Measurements from ENCODE around the gene THAP7.

The THAP7 gene

DNA sequence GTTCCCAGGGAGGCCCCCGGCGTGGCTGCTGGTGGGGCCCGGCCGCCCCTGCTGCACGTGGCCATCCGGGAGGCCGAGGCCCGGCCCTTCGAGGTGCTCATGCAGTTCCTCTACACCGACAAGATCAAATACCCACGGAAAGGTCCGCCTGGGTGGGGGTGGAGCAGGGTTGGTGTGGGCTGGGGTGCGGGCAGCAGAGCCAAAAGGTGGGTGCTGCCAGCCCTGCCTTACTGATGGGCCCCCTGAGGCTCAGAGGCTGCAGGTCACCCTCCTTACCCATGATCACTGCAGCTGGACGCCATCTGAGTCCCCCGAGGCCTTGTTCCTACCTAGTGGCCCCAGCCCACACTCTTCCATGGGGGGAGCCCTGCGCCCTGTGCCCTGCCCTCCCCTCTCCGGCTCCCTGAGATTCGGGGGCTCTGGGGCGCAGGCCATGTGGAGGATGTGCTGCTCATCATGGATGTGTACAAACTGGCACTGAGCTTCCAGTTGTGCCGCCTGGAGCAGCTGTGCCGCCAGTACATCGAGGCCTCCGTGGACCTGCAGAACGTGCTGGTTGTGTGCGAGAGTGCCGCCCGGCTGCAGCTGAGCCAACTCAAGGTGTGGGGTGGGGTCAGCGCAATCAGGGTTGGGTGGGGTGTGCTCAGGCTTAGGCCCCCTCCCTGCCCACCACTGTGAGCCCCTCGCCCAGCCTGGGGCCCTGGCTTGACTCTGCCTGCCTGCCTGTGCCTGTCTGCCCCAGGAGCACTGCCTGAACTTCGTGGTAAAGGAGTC is 7.6 kb downstream of the THAP7 start:
- no peak overlapping the region for H3K4me3 ChIP-seq (ENCODE audit: low read depth, low read length)
- no peak overlapping the region for H3K27ac ChIP-seq
- H3K27me3 ChIP-seq (ENCODE audit: insufficient read depth, low read depth, severe bottlenecking): no peaks in the 10 kb centered on the region
- TF ChIP-seq, protein P1, sequence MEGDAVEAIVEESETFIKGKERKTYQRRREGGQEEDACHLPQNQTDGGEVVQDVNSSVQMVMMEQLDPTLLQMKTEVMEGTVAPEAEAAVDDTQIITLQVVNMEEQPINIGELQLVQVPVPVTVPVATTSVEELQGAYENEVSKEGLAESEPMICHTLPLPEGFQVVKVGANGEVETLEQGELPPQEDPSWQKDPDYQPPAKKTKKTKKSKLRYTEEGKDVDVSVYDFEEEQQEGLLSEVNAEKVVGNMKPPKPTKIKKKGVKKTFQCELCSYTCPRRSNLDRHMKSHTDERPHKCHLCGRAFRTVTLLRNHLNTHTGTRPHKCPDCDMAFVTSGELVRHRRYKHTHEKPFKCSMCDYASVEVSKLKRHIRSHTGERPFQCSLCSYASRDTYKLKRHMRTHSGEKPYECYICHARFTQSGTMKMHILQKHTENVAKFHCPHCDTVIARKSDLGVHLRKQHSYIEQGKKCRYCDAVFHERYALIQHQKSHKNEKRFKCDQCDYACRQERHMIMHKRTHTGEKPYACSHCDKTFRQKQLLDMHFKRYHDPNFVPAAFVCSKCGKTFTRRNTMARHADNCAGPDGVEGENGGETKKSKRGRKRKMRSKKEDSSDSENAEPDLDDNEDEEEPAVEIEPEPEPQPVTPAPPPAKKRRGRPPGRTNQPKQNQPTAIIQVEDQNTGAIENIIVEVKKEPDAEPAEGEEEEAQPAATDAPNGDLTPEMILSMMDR (IDR thresholded peaks at IDR 0.05; ENCODE audit: low read depth, low read length): no peak
- H3K9me3 ChIP-seq (ENCODE audit: severe bottlenecking): no peaks in the 10 kb centered on the region
- DNase-seq: no peak
- H3K36me3 ChIP-seq: peaks cover 53% of the 10 kb centered on the region

DNA sequence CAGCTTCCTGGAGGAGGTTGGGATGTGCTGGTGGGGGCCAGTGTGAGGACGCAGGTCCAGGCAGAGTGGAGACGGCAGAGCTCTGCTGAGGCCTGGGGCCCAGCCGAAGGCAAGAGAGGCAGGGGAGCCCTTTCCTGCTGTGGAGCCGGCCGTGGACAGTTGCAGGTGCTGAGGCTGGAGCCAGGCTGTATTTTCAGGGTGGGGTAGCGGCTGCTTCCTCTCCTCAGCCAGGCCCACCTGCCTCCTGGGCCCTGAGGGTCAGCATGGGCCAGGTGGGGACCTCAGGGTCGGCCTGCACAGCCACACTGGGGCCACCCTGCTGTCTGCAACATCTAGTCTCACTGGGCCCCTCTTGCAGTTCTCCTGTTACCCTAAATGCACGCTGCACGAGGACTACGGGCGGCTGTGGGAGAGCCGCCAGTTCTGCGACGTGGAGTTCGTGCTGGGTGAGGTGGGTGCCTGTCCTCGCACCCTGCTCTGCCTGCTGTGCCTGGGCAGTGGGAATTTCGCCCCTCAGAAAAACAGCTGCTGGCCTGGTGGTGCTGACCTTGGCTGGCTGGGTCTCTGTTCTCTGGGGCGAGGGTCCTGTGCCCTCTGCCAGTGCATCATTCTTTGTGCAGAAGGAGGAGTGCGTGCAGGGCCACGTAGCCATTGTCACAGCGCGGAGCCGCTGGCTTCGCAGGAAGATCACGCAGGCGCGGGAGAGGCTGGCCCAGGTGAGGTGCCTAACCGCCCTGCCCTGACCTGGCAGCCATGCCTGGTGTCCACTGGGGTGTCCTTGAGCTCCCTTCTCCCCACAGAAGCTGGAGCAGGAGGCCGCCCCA is 8.4 kb downstream of the THAP7 start:
- H3K4me3 ChIP-seq (ENCODE audit: low read depth, low read length): no peak overlapping the region
- H3K27ac ChIP-seq: no peak overlapping the region
- peaks cover 45% of the 10 kb centered on the region for H3K36me3 ChIP-seq

DNA sequence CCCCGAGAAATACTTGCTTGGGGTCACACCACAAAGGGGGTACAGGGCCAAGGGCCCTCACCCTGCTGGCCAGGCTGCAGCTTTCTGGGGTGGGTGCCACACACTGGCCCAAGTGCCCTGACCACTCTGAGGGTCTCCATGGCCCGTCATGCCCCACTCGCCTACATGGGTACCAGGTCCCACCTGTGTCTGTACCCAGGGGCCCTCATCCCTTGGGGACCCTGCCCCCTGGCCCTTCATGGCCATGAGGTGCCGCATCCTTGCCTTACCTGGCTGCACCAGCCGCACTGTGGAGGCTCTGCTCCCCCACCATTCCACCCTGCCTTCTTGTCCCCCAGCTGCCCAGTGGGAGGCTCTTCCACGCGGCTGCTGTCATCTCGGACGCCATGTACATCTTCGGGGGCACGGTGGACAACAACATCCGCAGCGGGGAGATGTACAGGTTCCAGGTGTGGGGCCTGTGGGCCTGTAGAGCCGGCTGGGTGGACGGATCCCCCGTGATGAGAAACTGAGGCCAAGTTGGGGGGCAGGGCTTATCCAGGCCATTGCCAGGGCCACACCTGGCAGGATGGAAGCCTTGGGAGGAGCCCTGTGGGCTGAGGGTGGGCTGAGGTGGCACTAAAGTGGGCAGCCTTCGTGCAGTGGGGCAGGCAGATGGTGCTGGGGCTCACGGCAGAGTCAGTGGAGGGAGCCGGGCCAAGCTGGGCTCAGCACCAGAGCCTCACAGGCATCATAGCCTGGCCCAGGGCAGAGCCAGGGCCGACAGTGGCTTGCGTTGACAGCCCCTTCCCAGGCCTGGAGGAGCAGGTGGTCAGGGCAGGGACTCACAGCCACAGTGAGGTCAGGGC is 9.2 kb downstream of the THAP7 start:
- no peak for DNase-seq
- Histone ChIP-seq H3K27me3 (ENCODE audit: insufficient read depth, low read depth, severe bottlenecking) (no peaks in the 10 kb centered on the region), H3K9me3 (ENCODE audit: severe bottlenecking) (no peaks in the 10 kb centered on the region), H3K27ac (no peak overlapping the region), H3K4me3 (ENCODE audit: low read depth, low read length) (no peak overlapping the region), H3K36me3 (peaks cover 36% of the 10 kb centered on the region)
- TF ChIP-seq, protein P1 (IDR thresholded peaks at IDR 0.05; ENCODE audit: low read depth, low read length): no peak

More for the DNA sequence above, 8.4 kb downstream of the THAP7 start:
- DNase-seq: no peak
- Histone ChIP-seq H3K27me3 (ENCODE audit: insufficient read depth, low read depth, severe bottlenecking) (no peaks in the 10 kb centered on the region), H3K9me3 (ENCODE audit: severe bottlenecking) (no peaks in the 10 kb centered on the region)
- TF ChIP-seq, protein P1 (IDR thresholded peaks at IDR 0.05; ENCODE audit: low read depth, low read length): no peak

DNA sequence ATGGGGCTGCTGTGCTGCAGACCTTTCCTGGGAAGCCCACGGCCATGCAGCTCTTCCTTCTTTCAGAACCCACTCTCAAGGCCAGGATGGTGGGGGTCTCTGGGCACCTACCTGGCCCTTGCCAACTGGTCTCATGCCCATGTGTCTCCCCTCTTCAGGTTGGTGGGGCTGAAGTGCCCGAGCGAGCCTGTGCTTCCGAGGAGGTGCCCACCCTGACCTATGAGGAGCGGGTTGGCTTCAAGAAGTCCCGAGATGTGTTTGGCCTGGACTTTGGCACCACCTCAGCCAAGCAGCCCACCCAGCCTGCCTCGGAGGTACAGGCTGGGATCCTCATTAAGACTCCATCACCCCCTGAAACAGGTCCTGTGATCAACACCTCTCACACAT is 9.9 kb downstream of the THAP7 start:
- TF ChIP-seq, protein P1 (IDR thresholded peaks at IDR 0.05; ENCODE audit: low read depth, low read length): no peak
- Histone ChIP-seq H3K9me3 (ENCODE audit: severe bottlenecking) (no peaks in the 10 kb centered on the region), H3K27ac (no peak overlapping the region), H3K27me3 (ENCODE audit: insufficient read depth, low read depth, severe bottlenecking) (no peaks in the 10 kb centered on the region), H3K36me3 (peaks cover 30% of the 10 kb centered on the region), H3K4me3 (ENCODE audit: low read depth, low read length) (no peak overlapping the region)
- DNase-seq: no peak

DNA sequence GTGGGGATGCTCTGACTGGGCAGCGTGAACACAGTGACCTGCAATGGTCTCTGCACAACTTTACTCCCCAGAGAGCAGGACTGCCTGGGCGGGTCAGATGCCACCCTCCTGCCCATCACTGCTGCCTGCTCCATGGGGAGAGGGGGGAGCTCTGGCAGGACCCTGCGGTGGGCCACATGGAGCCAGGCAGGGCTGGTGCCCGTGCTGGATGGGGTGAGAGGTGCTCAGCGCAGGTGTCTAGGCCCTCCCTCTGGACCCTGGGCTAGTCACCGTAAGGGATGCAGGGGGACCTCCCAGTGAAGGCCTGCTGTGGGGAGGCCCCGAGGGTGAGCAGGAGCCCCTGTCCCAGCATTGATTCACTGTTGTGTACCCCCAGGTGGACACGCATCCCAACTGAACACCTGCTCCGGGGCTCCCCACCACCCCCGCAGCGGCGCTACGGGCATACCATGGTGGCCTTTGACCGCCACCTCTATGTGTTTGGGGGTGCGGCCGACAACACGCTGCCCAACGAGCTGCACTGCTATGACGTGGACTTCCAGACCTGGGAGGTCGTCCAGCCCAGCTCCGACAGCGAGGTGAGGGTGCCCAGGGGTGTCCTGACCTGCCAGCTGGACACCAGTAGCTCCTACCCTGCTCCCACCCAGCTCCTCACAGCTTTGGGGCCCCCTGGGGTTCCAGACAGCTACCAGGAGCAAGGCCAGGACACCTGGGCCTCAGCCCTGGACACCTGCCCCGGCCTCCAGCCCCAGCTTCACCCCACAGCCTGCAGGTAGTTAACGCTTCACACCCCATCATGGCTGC is 10.5 kb downstream of the THAP7 start:
- Histone ChIP-seq H3K4me3 (ENCODE audit: low read depth, low read length) (no peak overlapping the region), H3K27me3 (ENCODE audit: insufficient read depth, low read depth, severe bottlenecking) (no peaks in the 10 kb centered on the region), H3K27ac (no peak overlapping the region), H3K36me3 (peaks cover 27% of the 10 kb centered on the region), H3K9me3 (ENCODE audit: severe bottlenecking) (no peaks in the 10 kb centered on the region)
- TF ChIP-seq, protein P1 (IDR thresholded peaks at IDR 0.05; ENCODE audit: low read depth, low read length): no peak
- no peak for DNase-seq

All from WERI-Rb-1 (cell line).